ENCODE measurements around the gene SPDYE6. TPM values are rescaled to one million over a fixed set of nuclear protein-coding genes. Genes with fewer than 3 reads are reported as not detected.
"Not testable (repeated sequence)": the region's sequence is repeated elsewhere in the genome, so short reads cannot be mapped to it uniquely, and the experiment has no call there.

The SPDYE6 gene
- polyA plus RNA-seq, 1 donor (not counting 4 experiments of a cell fraction or from before 2014, with no cell fraction given): not detected

- no peak for TF ChIP-seq CTCF (optimal IDR thresholded peaks at IDR 0.05 in 1 of 3, IDR thresholded peaks at IDR 0.05 in 1 of 3, conservative IDR thresholded peaks at IDR 0.05 in 1 of 3; ENCODE audit: extremely low read depth in 1 of 3, insufficient read depth in 2 of 3, low read length in 3 of 3)
- TF ChIP-seq EZH2 (IDR thresholded peaks at IDR 0.05; ENCODE audit: low read length): no peak
These were observed 20.8 kb upstream of the SPDYE6 start for GRCh38 chr7:102376964-102377466.

GRCh38 chr7:102372796-102373195 lies 16.6 kb upstream of the SPDYE6 start:
- H3K4me1 ChIP-seq (ENCODE audit: control insufficient read depth, extremely low read depth, insufficient read depth, low read length); FAIRE-seq: not testable (repeated sequence)

More at GRCh38 chr7:102376964-102377466, 20.8 kb upstream of the SPDYE6 start:
- no peak for DNase-seq (ENCODE audit: low read depth, low spot score)
- no peak for FAIRE-seq
- peaks cover 9 to 11% of the 10 kb centered on the region in 2 experiments for H3K36me3 ChIP-seq (ENCODE audit: control insufficient read depth in 2 of 2, extremely low read depth in 1 of 2, insufficient read depth in 2 of 2, low read length in 2 of 2)
- H3K4me2 ChIP-seq (ENCODE audit: control insufficient read depth, extremely low read depth, insufficient read depth, low read depth, low read length): no peak overlapping the region
- no peaks in the 10 kb centered on the region for H3K27me3 ChIP-seq (ENCODE audit: control insufficient read depth, extremely low read depth, insufficient read depth, low read length)
- H3K9me1 ChIP-seq (ENCODE audit: control insufficient read depth, extremely low read depth, insufficient read depth, low read length): no peaks in the 10 kb centered on the region
- no peak overlapping the region for H3K9ac ChIP-seq (ENCODE audit: control insufficient read depth, extremely low read depth, insufficient read depth, low read length)
- no peaks in the 10 kb centered on the region for H3K4me1 ChIP-seq (ENCODE audit: control insufficient read depth, extremely low read depth, insufficient read depth, low read length)
- dilution Hi-C loops (cut with MboI; ENCODE audit: extremely low pct_ligation_motif_present, low sequenced_read_pairs): no loop called here
- no peaks in the 10 kb centered on the region for H3K9me3 ChIP-seq (ENCODE audit: control insufficient read depth, low read depth, low read length)
- H3K4me3 ChIP-seq (ENCODE audit: control insufficient read depth in 2 of 3, extremely low read depth in 1 of 3, insufficient read depth in 2 of 3, low read depth in 1 of 3, low read length in 3 of 3): no peak overlapping the region
- H4K20me1 ChIP-seq (ENCODE audit: control insufficient read depth, extremely low read depth, insufficient read depth, low read length): no peaks in the 10 kb centered on the region
- no peak overlapping the region for H2AFZ ChIP-seq (ENCODE audit: control insufficient read depth, low read length)
- H3K79me2 ChIP-seq (ENCODE audit: control insufficient read depth, insufficient read depth, low read length): peaks cover 11% of the 10 kb centered on the region
- no peak overlapping the region for H3K27ac ChIP-seq (ENCODE audit: control insufficient read depth, insufficient read depth, low read length)

GRCh38 chr7:102370038-102370437 lies 13.8 kb upstream of the SPDYE6 start:
- dilution Hi-C loops (cut with MboI; ENCODE audit: extremely low pct_ligation_motif_present, low sequenced_read_pairs); H3K27me3 ChIP-seq (ENCODE audit: control insufficient read depth, extremely low read depth, insufficient read depth, low read length); H4K20me1 ChIP-seq (ENCODE audit: control insufficient read depth, extremely low read depth, insufficient read depth, low read length); H3K4me3 ChIP-seq (ENCODE audit: control insufficient read depth in 2 of 3, extremely low read depth in 1 of 3, insufficient read depth in 2 of 3, low read depth in 1 of 3, low read length in 3 of 3); H3K9ac ChIP-seq (ENCODE audit: control insufficient read depth, extremely low read depth, insufficient read depth, low read length); H3K36me3 ChIP-seq (ENCODE audit: control insufficient read depth in 2 of 2, extremely low read depth in 1 of 2, insufficient read depth in 2 of 2, low read length in 2 of 2); H3K4me2 ChIP-seq (ENCODE audit: control insufficient read depth, extremely low read depth, insufficient read depth, low read depth, low read length); H3K4me1 ChIP-seq (ENCODE audit: control insufficient read depth, extremely low read depth, insufficient read depth, low read length); H3K9me3 ChIP-seq (ENCODE audit: control insufficient read depth, low read depth, low read length); FAIRE-seq; H3K9me1 ChIP-seq (ENCODE audit: control insufficient read depth, extremely low read depth, insufficient read depth, low read length); H2AFZ ChIP-seq (ENCODE audit: control insufficient read depth, low read length); H3K27ac ChIP-seq (ENCODE audit: control insufficient read depth, insufficient read depth, low read length); DNase-seq (ENCODE audit: low read depth, low spot score): not testable (repeated sequence)
- peaks cover 25% of the 10 kb centered on the region for H3K79me2 ChIP-seq (ENCODE audit: control insufficient read depth, insufficient read depth, low read length)

More at GRCh38 chr7:102372796-102373195, 16.6 kb upstream of the SPDYE6 start:
- H3K9me1 ChIP-seq (ENCODE audit: control insufficient read depth, extremely low read depth, insufficient read depth, low read length); H3K27me3 ChIP-seq (ENCODE audit: control insufficient read depth, extremely low read depth, insufficient read depth, low read length); H3K9me3 ChIP-seq (ENCODE audit: control insufficient read depth, low read depth, low read length); DNase-seq (ENCODE audit: low read depth, low spot score); H4K20me1 ChIP-seq (ENCODE audit: control insufficient read depth, extremely low read depth, insufficient read depth, low read length); H2AFZ ChIP-seq (ENCODE audit: control insufficient read depth, low read length); H3K36me3 ChIP-seq (ENCODE audit: control insufficient read depth in 2 of 2, extremely low read depth in 1 of 2, insufficient read depth in 2 of 2, low read length in 2 of 2); H3K27ac ChIP-seq (ENCODE audit: control insufficient read depth, insufficient read depth, low read length); H3K9ac ChIP-seq (ENCODE audit: control insufficient read depth, extremely low read depth, insufficient read depth, low read length); H3K4me2 ChIP-seq (ENCODE audit: control insufficient read depth, extremely low read depth, insufficient read depth, low read depth, low read length); H3K4me3 ChIP-seq (ENCODE audit: control insufficient read depth in 2 of 3, extremely low read depth in 1 of 3, insufficient read depth in 2 of 3, low read depth in 1 of 3, low read length in 3 of 3); dilution Hi-C loops (cut with MboI; ENCODE audit: extremely low pct_ligation_motif_present, low sequenced_read_pairs): not testable (repeated sequence)
- H3K79me2 ChIP-seq (ENCODE audit: control insufficient read depth, insufficient read depth, low read length): peaks cover 19% of the 10 kb centered on the region

GRCh38 chr7:102365390-102365789 lies 9.1 kb upstream of the SPDYE6 start:
- H3K9me3 ChIP-seq (ENCODE audit: control insufficient read depth, low read depth, low read length); dilution Hi-C loops (cut with MboI; ENCODE audit: extremely low pct_ligation_motif_present, low sequenced_read_pairs); H3K9ac ChIP-seq (ENCODE audit: control insufficient read depth, extremely low read depth, insufficient read depth, low read length); H3K9me1 ChIP-seq (ENCODE audit: control insufficient read depth, extremely low read depth, insufficient read depth, low read length); H3K27ac ChIP-seq (ENCODE audit: control insufficient read depth, insufficient read depth, low read length); H3K27me3 ChIP-seq (ENCODE audit: control insufficient read depth, extremely low read depth, insufficient read depth, low read length); H3K4me2 ChIP-seq (ENCODE audit: control insufficient read depth, extremely low read depth, insufficient read depth, low read depth, low read length); H4K20me1 ChIP-seq (ENCODE audit: control insufficient read depth, extremely low read depth, insufficient read depth, low read length); FAIRE-seq; H3K36me3 ChIP-seq (ENCODE audit: control insufficient read depth in 2 of 2, extremely low read depth in 1 of 2, insufficient read depth in 2 of 2, low read length in 2 of 2); H3K4me3 ChIP-seq (ENCODE audit: control insufficient read depth in 2 of 3, extremely low read depth in 1 of 3, insufficient read depth in 2 of 3, low read depth in 1 of 3, low read length in 3 of 3); H3K4me1 ChIP-seq (ENCODE audit: control insufficient read depth, extremely low read depth, insufficient read depth, low read length); H2AFZ ChIP-seq (ENCODE audit: control insufficient read depth, low read length); DNase-seq (ENCODE audit: low read depth, low spot score): not testable (repeated sequence)
- H3K79me2 ChIP-seq (ENCODE audit: control insufficient read depth, insufficient read depth, low read length): peaks cover 20% of the 10 kb centered on the region
